Activated CD4-positive, alpha-beta T cell treated with anti-CD3 and anti-CD28 coated beads, Interleukin-2, amount 10 ng/mL, durations not matched to agents 7 days and 5 days (primary cell): Measurements from ENCODE around the gene CCDC196. TPM values are rescaled to one million over a fixed set of nuclear protein-coding genes. Genes with fewer than 3 reads are reported as not detected.

Source experiments
- CTCF ChIA-PET: fragments of 350-600 bp; sonication (Branson Sonifier 250); formaldehyde crosslinking; loops from one replicate; lab custom pipeline; 2021; ENCODE audit warnings: antibody characterized with exemption; lab: Charles Lee
- POLR2A ChIA-PET: fragments of 350-600 bp; sonication (Branson Sonifier 250); formaldehyde crosslinking; loops from one replicate; lab custom pipeline; 2021; ENCODE audit warnings: antibody characterized with exemption; lab: Charles Lee
- DNase-seq: peaks from one replicate; pipeline ENCODE4 v3.0.0-alpha.2; 2020
- H3K27ac Mint-ChIP-seq: one replicate; pipeline ENCODE4 v1.8.0; 2021; ENCODE audit warnings: mild to moderate bottlenecking, moderate library complexity, mixed read lengths
- H3K27me3 Mint-ChIP-seq: one replicate; pipeline ENCODE4 v1.8.0; 2021; ENCODE audit warnings: mixed read lengths
- H3K36me3 Mint-ChIP-seq: one replicate; pipeline ENCODE4 v1.8.0; 2021; ENCODE audit warnings: low read depth, mixed read lengths
- H3K4me1 Mint-ChIP-seq: one replicate; pipeline ENCODE4 v1.8.0; 2021; ENCODE audit warnings: mixed read lengths
- H3K4me3 Mint-ChIP-seq: one replicate; pipeline ENCODE4 v1.8.0; 2021; ENCODE audit warnings: mild to moderate bottlenecking, moderate library complexity, mixed read lengths
- H3K9me3 Mint-ChIP-seq: one replicate; pipeline ENCODE4 v1.8.0; 2021; ENCODE audit warnings: mixed read lengths
- total RNA-seq, 2 experiments: library from RNA; stranded (reverse); gene quantifications; one replicate each; pipeline ENCODE4 v1.2.3, GENCODE V29; 2021

Gene CCDC196, protein sequence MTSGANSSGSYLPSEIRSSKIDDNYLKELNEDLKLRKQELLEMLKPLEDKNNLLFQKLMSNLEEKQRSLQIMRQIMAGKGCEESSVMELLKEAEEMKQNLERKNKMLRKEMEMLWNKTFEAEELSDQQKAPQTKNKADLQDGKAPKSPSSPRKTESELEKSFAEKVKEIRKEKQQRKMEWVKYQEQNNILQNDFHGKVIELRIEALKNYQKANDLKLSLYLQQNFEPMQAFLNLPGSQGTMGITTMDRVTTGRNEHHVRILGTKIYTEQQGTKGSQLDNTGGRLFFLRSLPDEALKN
- not detected for total RNA-seq

DNA sequence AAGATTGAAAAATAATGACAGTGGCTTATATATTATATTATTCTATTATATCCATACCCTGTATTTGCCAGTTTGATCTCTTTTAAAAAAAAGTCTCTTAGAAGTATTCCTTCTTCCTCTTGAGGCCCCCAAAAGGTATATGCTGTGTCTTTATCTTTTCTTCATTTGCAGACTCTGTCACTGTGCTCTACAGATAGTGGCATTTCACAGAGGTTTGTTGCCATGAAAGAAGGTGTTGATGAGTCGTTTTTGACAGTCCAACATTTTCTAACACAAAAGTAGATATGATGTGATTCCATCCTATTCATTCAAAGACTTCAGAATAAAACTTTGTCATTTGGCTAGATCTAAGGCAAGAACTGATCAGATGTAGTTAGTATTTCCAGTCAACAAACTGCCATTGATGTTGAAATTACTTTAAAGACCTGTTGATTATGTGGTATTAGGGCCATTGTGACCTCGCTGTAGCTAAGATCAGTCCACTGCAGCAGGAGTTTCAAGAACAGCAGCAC lies at the start of gene CCDC196:
Gene CCDC196, plus strand, starts transcription at position 462 of the 512 bp plus-strand sequence. CDS start 132 bp downstream, outside the sequence.
- H3K36me3 Mint-ChIP-seq, result no peaks in the 10 kb centered on the region
- H3K4me3 Mint-ChIP-seq, result no peak within 1 kb of the TSS
- H3K27me3 Mint-ChIP-seq, result no peaks in the 10 kb centered on the region
- H3K9me3 Mint-ChIP-seq, result no peaks in the 10 kb centered on the region
- DNase-seq, result no peak
- H3K27ac Mint-ChIP-seq, result no peak within 1 kb of the TSS
- no peaks in the 10 kb centered on the region for H3K4me1 Mint-ChIP-seq
- POLR2A ChIA-PET, result no interaction called here
- CTCF ChIA-PET, result interaction anchor here (0.6 kb wide), 1 partner anchor 213 kb away, joined by 3 read pairs; no protein-coding TSS in a partner anchor

DNA sequence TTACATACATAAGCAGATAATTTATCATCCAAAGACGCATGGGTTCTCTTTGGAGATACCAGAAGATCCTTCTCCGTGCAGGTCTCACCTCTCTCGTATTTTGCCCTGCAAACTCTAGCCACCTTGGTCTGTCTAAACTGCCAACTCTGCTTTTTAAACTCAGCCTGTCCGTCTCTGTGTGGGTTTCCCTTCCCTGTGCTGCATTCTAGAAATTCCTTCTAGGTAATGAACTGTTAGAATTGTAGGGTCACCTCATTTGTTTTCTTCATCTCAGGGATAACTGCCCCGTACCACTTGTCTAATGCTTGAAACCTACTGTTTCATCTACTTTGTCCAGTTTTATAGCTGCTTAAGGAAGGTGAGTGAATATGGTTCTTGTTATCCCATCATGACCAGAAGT lies 45.4 kb upstream of the CCDC196 start:
- peaks cover 13% of the 10 kb centered on the region for H3K9me3 Mint-ChIP-seq
- H3K36me3 Mint-ChIP-seq, result no peaks in the 10 kb centered on the region
- H3K27me3 Mint-ChIP-seq, result no peaks in the 10 kb centered on the region
- DNase-seq, result no peak
- no peak overlapping the region for H3K27ac Mint-ChIP-seq
- ChIA-PET POLR2A (no interaction called here), CTCF (no interaction called here)
- no peak overlapping the region for H3K4me3 Mint-ChIP-seq
- no peaks in the 10 kb centered on the region for H3K4me1 Mint-ChIP-seq

DNA sequence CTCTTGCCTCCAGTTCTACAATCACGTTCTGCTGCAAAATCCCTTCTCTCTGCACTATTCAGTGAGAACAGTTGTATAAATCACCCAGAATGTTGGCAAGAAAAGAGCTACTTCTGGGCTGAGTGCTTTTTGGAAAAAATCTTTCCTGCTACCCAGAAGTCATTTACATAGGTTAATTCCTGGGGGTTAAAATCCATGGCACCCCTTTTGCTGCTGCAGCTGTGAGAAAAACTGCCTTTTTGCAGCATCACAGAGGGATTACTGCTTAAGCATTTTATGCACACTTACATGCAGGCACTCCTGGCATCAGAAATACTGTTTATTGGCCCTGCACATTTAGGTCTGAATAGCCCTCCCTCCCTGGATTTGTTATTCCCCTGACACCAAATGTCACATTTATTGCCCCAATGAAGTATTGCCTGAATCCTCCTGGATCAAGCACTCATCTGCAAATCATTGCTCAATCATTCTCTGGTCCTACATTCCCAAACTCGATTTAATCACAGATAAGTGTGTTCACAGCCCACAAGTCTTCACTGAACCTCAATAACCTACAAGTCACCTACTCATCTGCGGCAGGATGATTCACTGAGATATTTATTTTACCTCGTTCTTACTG lies 43.1 kb upstream of the CCDC196 start:
- CTCF ChIA-PET, result no interaction called here
- H3K27ac Mint-ChIP-seq, result no peak overlapping the region

DNA sequence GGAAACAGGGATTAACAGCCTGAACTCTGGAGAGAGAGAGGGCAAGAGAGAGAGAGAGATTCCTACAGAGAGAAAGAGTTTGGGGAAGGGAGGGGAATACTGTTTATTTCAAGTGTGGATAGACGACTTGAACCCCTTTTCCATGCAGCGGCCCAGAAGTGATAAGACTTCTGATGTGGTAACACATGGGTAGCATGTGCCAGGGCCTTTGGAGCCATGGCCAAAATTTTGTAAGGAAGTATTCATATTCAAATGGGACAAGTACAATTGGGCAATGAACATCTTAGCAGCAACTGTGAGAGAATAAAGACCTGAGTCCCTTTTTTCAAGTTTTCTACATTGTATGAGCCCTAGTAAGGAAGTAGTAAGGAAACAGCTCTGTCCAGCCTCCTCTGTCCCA lies 42.4 kb upstream of the CCDC196 start:
- Mint-ChIP-seq H3K9me3 (peaks cover 10% of the 10 kb centered on the region), H3K27ac (no peak overlapping the region), H3K36me3 (no peaks in the 10 kb centered on the region), H3K27me3 (no peaks in the 10 kb centered on the region), H3K4me3 (no peak overlapping the region), H3K4me1 (no peaks in the 10 kb centered on the region)
- CTCF ChIA-PET, result no interaction called here
- no peak for DNase-seq
- POLR2A ChIA-PET, result no interaction called here

More for the DNA sequence above, 43.1 kb upstream of the CCDC196 start:
- H3K9me3 Mint-ChIP-seq, result peaks cover 10% of the 10 kb centered on the region
- H3K4me3 Mint-ChIP-seq, result no peak overlapping the region
- no peaks in the 10 kb centered on the region for H3K27me3 Mint-ChIP-seq
- no peak for DNase-seq
- no peaks in the 10 kb centered on the region for H3K4me1 Mint-ChIP-seq
- no peaks in the 10 kb centered on the region for H3K36me3 Mint-ChIP-seq
- POLR2A ChIA-PET, result no interaction called here

DNA sequence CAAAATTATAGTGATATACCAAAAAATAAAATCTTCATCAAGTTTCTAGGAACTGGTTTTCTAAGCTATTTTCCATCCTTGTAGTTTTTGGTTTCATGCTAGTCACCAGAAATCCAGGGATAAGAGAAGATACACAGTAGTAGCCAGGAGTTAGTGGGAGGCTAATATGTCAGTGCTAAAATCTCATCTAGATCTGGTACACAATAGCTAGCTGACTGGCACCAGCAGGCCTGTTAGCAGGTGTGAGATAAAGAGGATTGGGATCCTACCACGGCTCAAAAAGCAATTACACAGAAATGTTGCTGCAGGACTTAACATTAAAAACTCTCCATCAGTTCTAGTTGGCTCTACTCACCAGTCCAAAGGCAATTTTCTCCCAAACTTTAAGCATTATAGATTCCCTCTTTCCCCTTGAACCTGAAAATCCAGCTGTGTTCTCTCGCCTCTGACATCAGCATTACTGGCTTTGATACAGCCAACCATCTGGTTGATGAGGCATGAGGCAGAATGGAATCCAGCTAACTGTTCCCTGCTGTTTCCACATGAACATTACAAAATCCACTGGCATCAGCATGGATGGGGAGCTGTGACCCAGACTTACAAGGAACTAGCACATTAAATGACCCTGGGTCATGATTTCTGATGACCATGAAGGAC lies 41.8 kb upstream of the CCDC196 start:
- H3K4me1 Mint-ChIP-seq, result no peaks in the 10 kb centered on the region
- H3K27ac Mint-ChIP-seq, result no peak overlapping the region
- POLR2A ChIA-PET, result no interaction called here
- no peaks in the 10 kb centered on the region for H3K27me3 Mint-ChIP-seq
- no peaks in the 10 kb centered on the region for H3K36me3 Mint-ChIP-seq
- H3K4me3 Mint-ChIP-seq, result no peak overlapping the region
- peaks cover 10% of the 10 kb centered on the region for H3K9me3 Mint-ChIP-seq
- CTCF ChIA-PET, result no interaction called here
- DNase-seq, result no peak

DNA sequence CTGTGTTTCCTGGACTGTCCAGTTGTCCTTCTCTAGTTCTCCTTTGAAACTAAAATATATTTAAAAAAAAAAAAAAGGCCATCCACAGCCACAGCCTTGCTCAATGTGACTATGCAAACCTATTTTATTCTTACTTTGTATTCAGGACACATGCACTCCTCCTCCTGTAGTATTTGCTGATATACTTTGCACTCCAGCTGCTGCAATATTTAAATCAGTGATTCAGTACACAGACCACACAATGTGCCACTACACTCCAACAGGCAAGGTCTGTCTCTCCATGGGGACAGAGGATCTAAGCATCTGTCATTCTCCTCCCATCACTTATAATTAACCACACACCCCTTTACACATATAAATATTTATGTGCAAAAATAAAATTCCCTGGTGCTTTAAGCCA lies 40.2 kb upstream of the CCDC196 start:
- no peak for DNase-seq
- Mint-ChIP-seq H3K9me3 (no peaks in the 10 kb centered on the region), H3K36me3 (no peaks in the 10 kb centered on the region), H3K4me3 (no peak overlapping the region), H3K4me1 (no peaks in the 10 kb centered on the region), H3K27ac (no peak overlapping the region), H3K27me3 (no peaks in the 10 kb centered on the region)
- CTCF ChIA-PET, result no interaction called here
- POLR2A ChIA-PET, result no interaction called here

DNA sequence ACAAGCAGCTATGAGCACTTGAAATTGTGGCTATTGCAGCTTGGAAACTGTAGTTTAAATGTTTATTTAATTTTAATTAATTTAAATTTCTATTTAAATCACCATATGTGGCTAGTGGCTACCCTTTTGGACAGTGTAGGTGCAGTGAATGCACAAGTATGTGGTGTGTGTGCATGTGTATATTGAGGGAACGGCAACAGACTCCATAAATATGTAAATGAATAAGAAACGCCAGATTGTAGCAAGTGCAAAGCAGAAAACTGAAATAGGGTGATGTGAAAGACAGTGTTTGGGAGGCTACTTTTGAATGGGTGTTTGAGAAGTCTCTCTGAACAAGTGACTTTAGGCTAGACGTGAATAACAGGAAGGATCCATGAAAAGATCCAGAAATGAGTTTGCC lies 32.7 kb upstream of the CCDC196 start:
- no peaks in the 10 kb centered on the region for H3K4me1 Mint-ChIP-seq
- CTCF ChIA-PET, result no interaction called here

DNA sequence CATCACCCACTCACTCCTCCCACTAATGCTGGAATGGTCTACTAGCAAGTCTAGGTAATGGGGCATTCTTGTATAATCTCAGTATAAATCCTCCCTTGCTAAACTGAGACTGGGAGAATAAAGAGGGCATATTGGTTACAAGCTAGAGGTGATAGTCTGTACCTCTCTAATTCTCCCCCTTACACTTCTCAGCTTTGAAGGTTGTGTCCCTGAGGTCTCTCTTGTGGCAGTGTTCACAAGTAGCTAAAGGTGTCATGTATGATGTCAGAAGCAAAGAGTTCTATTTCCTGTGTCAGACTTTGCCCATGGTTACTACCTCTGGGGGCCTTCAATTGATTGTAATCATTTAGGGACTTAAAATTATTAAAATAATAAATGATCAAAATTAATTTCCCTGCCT lies 26.6 kb upstream of the CCDC196 start:
- Mint-ChIP-seq H3K4me3 (no peak overlapping the region), H3K9me3 (peaks cover 3% of the 10 kb centered on the region), H3K27me3 (no peaks in the 10 kb centered on the region), H3K4me1 (peaks cover 3% of the 10 kb centered on the region), H3K27ac (no peak overlapping the region), H3K36me3 (no peaks in the 10 kb centered on the region)
- CTCF ChIA-PET, result no interaction called here
- DNase-seq, result no peak
- POLR2A ChIA-PET, result no interaction called here

More for the DNA sequence above, 32.7 kb upstream of the CCDC196 start:
- POLR2A ChIA-PET, result no interaction called here
- H3K4me3 Mint-ChIP-seq, result no peak overlapping the region
- no peaks in the 10 kb centered on the region for H3K27me3 Mint-ChIP-seq
- no peak for DNase-seq
- no peaks in the 10 kb centered on the region for H3K36me3 Mint-ChIP-seq
- H3K9me3 Mint-ChIP-seq, result peaks cover 4% of the 10 kb centered on the region
- H3K27ac Mint-ChIP-seq, result no peak overlapping the region

DNA sequence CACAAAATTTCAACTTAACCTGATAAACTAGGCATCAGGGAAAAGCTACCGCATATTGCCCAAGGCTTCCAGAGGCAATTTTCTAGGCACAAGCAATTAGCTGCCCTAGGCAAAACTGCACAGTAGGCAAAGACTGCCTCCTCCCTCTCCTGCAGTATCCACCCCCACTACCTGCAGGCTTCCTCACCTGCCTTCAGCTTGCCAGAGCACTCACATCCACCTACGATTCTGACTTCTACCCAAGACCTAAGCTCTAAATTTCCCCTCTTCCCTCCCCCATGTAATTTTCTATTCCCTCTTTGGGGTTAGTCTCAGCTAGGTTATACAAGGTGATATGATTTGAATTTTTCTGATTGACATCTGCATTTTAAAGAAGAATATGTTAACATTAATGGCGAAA lies 21.9 kb upstream of the CCDC196 start:
- CTCF ChIA-PET, result interaction anchor here (0.9 kb wide), 1 partner anchor 16 kb away, joined by 3 read pairs; no protein-coding TSS in a partner anchor
- no peak overlapping the region for H3K27ac Mint-ChIP-seq
- no peak for DNase-seq
- peaks cover 3% of the 10 kb centered on the region for H3K9me3 Mint-ChIP-seq
- peaks cover 3% of the 10 kb centered on the region for H3K4me1 Mint-ChIP-seq
- POLR2A ChIA-PET, result no interaction called here
- peaks cover 1% of the 10 kb centered on the region for H3K36me3 Mint-ChIP-seq
- H3K4me3 Mint-ChIP-seq, result no peak overlapping the region
- H3K27me3 Mint-ChIP-seq, result no peaks in the 10 kb centered on the region

DNA sequence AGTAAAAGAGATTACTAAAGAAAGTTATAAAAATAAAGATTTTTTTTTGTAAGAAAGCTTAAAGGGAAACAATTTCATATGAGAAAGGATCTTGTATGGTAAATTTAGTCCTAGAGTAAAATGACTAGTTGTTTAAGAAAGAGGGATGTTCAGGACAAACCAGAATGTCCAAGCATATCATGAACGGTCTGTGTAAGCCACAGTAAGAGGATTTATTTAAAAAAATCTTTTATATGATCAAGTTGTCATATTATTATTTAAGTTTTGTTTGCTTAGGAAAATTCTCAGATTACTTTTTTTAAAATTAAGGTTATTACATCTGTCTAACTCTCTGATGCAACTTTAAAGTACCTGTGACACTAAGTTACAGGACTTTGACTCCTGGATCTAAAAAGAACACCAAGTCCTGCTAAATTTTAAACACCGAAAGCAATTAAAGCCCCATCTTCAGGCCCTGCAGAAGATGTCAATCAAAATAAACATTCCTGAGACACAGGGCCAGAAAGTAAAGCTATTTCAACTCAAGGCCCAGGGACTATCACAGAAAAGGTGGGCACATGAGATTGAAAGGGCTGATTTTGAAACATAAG lies 17.3 kb upstream of the CCDC196 start:
- Mint-ChIP-seq H3K27me3 (no peaks in the 10 kb centered on the region), H3K4me1 (no peaks in the 10 kb centered on the region), H3K27ac (no peak overlapping the region), H3K9me3 (peaks cover 10% of the 10 kb centered on the region), H3K36me3 (peaks cover 1% of the 10 kb centered on the region), H3K4me3 (no peak overlapping the region)
- ChIA-PET POLR2A (no interaction called here), CTCF (no interaction called here)
- no peak for DNase-seq

DNA sequence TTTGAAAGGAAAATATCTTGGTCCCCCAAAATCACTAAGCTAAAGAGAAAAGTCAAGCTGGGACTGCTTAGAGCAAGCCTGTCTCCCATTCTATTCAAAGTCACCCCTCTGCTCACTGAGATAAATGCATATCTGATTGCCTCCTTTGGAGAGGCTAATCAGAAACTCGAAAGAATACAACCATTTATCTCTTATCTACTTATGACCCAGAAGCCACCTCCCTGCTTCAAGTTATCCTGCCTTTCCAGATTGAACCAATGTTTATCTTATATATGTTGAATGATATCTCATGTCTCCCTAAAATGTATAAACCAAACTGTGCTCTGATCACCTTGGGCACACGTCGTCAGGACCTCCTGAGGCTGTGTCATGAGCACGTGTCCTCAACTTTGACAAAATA lies 14.6 kb upstream of the CCDC196 start:
- Mint-ChIP-seq H3K27ac (no peak overlapping the region), H3K9me3 (peaks cover 10% of the 10 kb centered on the region), H3K27me3 (no peaks in the 10 kb centered on the region), H3K36me3 (peaks cover 1% of the 10 kb centered on the region), H3K4me3 (no peak overlapping the region), H3K4me1 (no peaks in the 10 kb centered on the region)
- ChIA-PET POLR2A (no interaction called here), CTCF (interaction anchor here (0.8 kb wide), 1 partner anchor 41 kb away, joined by 3 read pairs; no protein-coding TSS in a partner anchor)
- no peak for DNase-seq

DNA sequence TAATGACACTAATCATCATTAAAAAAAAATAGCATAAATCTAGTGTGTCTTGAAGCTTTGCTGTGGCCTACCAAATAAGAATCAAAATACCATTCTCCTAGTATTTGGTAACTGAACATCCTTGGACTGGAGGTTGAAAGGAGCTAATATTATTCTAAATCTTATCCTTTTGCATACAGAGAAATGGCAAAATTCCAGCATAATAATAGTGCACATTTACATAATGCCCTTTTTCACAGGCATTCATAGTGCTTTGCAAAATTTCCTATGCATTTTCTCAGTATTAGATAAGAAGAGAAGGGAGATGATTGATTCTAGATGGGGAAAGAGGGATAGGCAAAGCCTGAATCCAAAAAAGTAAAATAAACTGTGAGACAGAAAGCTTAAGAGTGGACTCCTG lies 13.9 kb upstream of the CCDC196 start:
- DNase-seq, result no peak
- CTCF ChIA-PET, result interaction anchor here (0.6 kb wide), 1 partner anchor 531 kb away, joined by 4 read pairs; no protein-coding TSS in a partner anchor
- Mint-ChIP-seq H3K4me1 (no peaks in the 10 kb centered on the region), H3K27ac (no peak overlapping the region), H3K36me3 (peaks cover 1% of the 10 kb centered on the region), H3K4me3 (no peak overlapping the region), H3K9me3 (peaks cover 10% of the 10 kb centered on the region), H3K27me3 (no peaks in the 10 kb centered on the region)
- POLR2A ChIA-PET, result no interaction called here

DNA sequence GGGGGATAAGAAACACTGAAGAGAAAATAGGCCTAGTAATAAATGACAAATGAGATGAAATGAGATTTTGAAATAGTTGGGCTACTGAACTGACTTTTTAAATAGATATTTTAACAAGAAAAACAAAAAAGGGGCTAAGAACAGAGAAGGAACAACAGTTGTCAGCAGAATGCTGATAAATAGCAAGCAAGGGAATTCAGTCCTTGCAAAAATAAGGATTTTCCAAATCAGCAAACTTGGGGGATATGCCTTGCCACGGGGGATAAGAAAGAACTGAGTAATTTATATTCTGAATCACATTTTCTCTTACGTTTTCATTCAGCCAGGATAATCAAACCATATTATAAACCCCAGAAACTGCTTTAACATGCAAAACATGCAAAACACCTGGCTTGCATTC lies 12.9 kb upstream of the CCDC196 start:
- Mint-ChIP-seq H3K4me1 (no peaks in the 10 kb centered on the region), H3K27me3 (no peaks in the 10 kb centered on the region), H3K4me3 (no peak overlapping the region), H3K27ac (no peak overlapping the region), H3K36me3 (no peaks in the 10 kb centered on the region), H3K9me3 (peaks cover 7% of the 10 kb centered on the region)
- ChIA-PET POLR2A (no interaction called here), CTCF (no interaction called here)
- no peak for DNase-seq
